Mammary epithelial cell (primary cell): ENCODE data around the gene CD9.

Experiments
- EZH2 ChIP-seq: IDR thresholded peaks from 2 replicates; pipeline ENCODE4 v1.6.1; 2012; ENCODE audit warnings: low read length, inconsistent platforms, borderline replicate concordance
- TF ChIP-seq, protein P1 (sequence below), 2 donors: IDR thresholded peaks in 1 of 2; conservative IDR thresholded peaks in 1 of 2; 2 replicates each; pipeline ENCODE4 v1.5.1; 2011 to 2012; ENCODE audit warnings: inconsistent platforms in 2 of 2, low read length in 2 of 2, mild to moderate bottlenecking in 2 of 2, control low read depth in 1 of 2, low read depth in 1 of 2; ENCODE audit not compliant: insufficient read depth in 1 of 2; ENCODE audit errors: extremely low read depth in 1 of 2

DNA sequence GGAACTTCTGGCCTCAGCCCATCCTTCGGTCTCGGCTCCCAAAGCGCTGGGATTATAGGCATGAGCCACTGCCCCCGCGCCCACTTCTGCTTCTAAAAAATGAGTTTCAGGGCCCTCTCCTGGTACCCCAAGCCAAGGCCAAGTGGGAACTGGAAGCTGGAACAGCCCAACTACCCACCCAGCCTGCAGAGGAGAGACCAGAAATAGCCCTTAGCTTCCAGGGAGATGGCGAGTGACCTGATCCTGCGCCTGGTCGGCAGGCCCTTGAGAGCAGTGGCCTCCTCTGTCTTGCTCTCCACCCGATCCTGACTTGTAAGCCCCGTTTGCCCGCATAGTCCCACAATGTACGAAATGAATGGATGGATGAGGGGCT is 79.0 kb downstream of the CD9 start:
- TF ChIP-seq, protein P1, sequence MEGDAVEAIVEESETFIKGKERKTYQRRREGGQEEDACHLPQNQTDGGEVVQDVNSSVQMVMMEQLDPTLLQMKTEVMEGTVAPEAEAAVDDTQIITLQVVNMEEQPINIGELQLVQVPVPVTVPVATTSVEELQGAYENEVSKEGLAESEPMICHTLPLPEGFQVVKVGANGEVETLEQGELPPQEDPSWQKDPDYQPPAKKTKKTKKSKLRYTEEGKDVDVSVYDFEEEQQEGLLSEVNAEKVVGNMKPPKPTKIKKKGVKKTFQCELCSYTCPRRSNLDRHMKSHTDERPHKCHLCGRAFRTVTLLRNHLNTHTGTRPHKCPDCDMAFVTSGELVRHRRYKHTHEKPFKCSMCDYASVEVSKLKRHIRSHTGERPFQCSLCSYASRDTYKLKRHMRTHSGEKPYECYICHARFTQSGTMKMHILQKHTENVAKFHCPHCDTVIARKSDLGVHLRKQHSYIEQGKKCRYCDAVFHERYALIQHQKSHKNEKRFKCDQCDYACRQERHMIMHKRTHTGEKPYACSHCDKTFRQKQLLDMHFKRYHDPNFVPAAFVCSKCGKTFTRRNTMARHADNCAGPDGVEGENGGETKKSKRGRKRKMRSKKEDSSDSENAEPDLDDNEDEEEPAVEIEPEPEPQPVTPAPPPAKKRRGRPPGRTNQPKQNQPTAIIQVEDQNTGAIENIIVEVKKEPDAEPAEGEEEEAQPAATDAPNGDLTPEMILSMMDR (conservative IDR thresholded peaks at IDR 0.05 in 1 of 2, IDR thresholded peaks at IDR 0.05 in 1 of 2; ENCODE audit: extremely low read depth in 1 of 2, insufficient read depth in 1 of 2, low read depth in 1 of 2, low read length in 2 of 2), result no peak
- no peak for TF ChIP-seq EZH2
